GM12878 (cell line): ENCODE measurements around the gene RECQL5. TPM values are rescaled to one million over a fixed set of nuclear protein-coding genes. Genes with fewer than 3 reads are reported as not detected.

ENCODE experiments used
- ATAC-seq: fragments of 200-7000 bp; cut with Tn5 transposase; 3 replicates; pipeline ENCODE4 v1.9.1; 2020; ENCODE audit warnings: mild to moderate bottlenecking, moderate library complexity
- BruUV-seq: library from RNA; stranded (reverse); fragments of 400-500 nt; replicated peaks from 2 replicates; lab custom pipeline; 2021; lab: Mats Ljungman, UMichigan
- CTCF ChIA-PET: fragments of 300-600 bp; sonication (Branson Sonifier 250); formaldehyde crosslinking; extraction: SDS; loops from one replicate; lab custom pipeline; 2021; ENCODE audit warnings: inconsistent platforms; lab: Yijun Ruan, JAX
- POLR2A ChIA-PET: fragments of 350-600 bp; formaldehyde crosslinking; extraction: SDS; loops from one replicate; lab custom pipeline; 2021; ENCODE audit warnings: inconsistent platforms; lab: Charles Lee
- RAD21 ChIA-PET: fragments of 300-600 bp; sonication (Branson Sonifier 250); formaldehyde crosslinking; loops from one replicate; lab custom pipeline; 2023; ENCODE audit warnings: antibody characterized with exemption; ENCODE audit not compliant: unreplicated experiment; lab: Charles Lee
- SMC1A ChIA-PET: fragments of 300-600 bp; sonication (Branson Sonifier 250); formaldehyde crosslinking; loops from one replicate; lab custom pipeline; 2023; ENCODE audit not compliant: unreplicated experiment, uncharacterized antibody; lab: Charles Lee
- DNase-seq: peaks from one replicate; pipeline ENCODE4 v3.0.0-alpha.2; 2011; ENCODE audit warnings: low read depth, low spot score
- FAIRE-seq: peaks from 3 replicates; lab custom pipeline; 2011; peaks lifted over from hg19 to GRCh38; lab: Jason Lieb, UNC
- H2AFZ ChIP-seq: 2 replicates; pipeline ENCODE4 v1.6.0; 2011; ENCODE audit warnings: low read depth, low read length, control low read depth; ENCODE audit not compliant: control insufficient read depth
- H3K27ac ChIP-seq: 2 replicates; pipeline ENCODE4 v1.5.1; 2011; ENCODE audit warnings: control low read depth; ENCODE audit not compliant: control insufficient read depth, insufficient read depth
- H3K27me3 ChIP-seq, 2 experiments: replicated peaks in 1 of 2; 2 replicates each; pipeline versions ENCODE4 v1.6.0 to v1.6.1; 2011; ENCODE audit warnings: low read length in 1 of 2; ENCODE audit not compliant: control insufficient read depth in 2 of 2, insufficient read depth in 2 of 2
- H3K36me3 ChIP-seq, 2 experiments: 2 replicates each; pipeline ENCODE4 v1.5.1; 2011; ENCODE audit warnings: low read length in 1 of 2; ENCODE audit not compliant: control insufficient read depth in 2 of 2, insufficient read depth in 2 of 2
- H3K4me1 ChIP-seq: 2 replicates; pipeline ENCODE4 v1.6.1; 2011; ENCODE audit warnings: mild to moderate bottlenecking, low read length, moderate library complexity, mixed read lengths; ENCODE audit not compliant: control insufficient read depth, insufficient read depth
- H3K4me2 ChIP-seq: 2 replicates; pipeline ENCODE4 v1.6.0; 2011; ENCODE audit warnings: control low read depth; ENCODE audit not compliant: control insufficient read depth, insufficient read depth
- H3K4me3 ChIP-seq: fragments of 200-600 bp; sonication (generic); 2 replicates; pipeline ENCODE4 v1.5.1; 2016
- H3K79me2 ChIP-seq: 2 replicates; pipeline ENCODE4 v1.6.0; 2011; ENCODE audit warnings: low read length; ENCODE audit not compliant: control insufficient read depth, insufficient read depth
- H3K9ac ChIP-seq: 2 replicates; pipeline ENCODE4 v1.8.0; 2011; ENCODE audit warnings: low read length, control low read depth, mixed read lengths; ENCODE audit not compliant: control insufficient read depth, insufficient read depth
- H3K9me3 ChIP-seq: replicated peaks from 3 replicates; pipeline ENCODE4 v1.5.1; 2011; ENCODE audit warnings: mild to moderate bottlenecking, low read length; ENCODE audit not compliant: control insufficient read depth, insufficient read depth
- H4K20me1 ChIP-seq: 2 replicates; pipeline ENCODE4 v1.6.0; 2011; ENCODE audit not compliant: control insufficient read depth, insufficient read depth
- HSF1 ChIP-seq: fragments of 150-350 bp; IDR thresholded peaks from 2 replicates; pipeline ENCODE4 v1.6.1; 2014; ENCODE audit warnings: mild to moderate bottlenecking, low read depth, low read length
- MYC ChIP-seq: IDR thresholded peaks from 2 replicates; pipeline ENCODE4 v1.6.1; 2011; ENCODE audit warnings: mild to moderate bottlenecking, low read length, moderate library complexity, inconsistent platforms; ENCODE audit not compliant: insufficient read depth, insufficient replicate concordance, insufficient read length, severe bottlenecking
- SMAD1 ChIP-seq: fragments of 450-650 bp; IDR thresholded peaks from 2 replicates; pipeline ENCODE4 v1.6.1; 2018; ENCODE audit warnings: mild to moderate bottlenecking, low read depth; ENCODE audit not compliant: partially characterized antibody
- ZBTB11 ChIP-seq: fragments of 450-650 bp; formaldehyde crosslinking; IDR thresholded peaks from 2 replicates; pipeline ENCODE4 v1.5.0; 2022; ENCODE audit warnings: mild to moderate bottlenecking, missing genetic modification characterization
- ZNF207 ChIP-seq: fragments of 450-650 bp; IDR thresholded peaks from 2 replicates; pipeline ENCODE4 v1.6.1; 2014; ENCODE audit warnings: antibody characterized with exemption, mild to moderate bottlenecking, borderline replicate concordance
- ZNF217 ChIP-seq: fragments of 450-650 bp; IDR thresholded peaks from 2 replicates; pipeline ENCODE4 v1.6.1; 2017; ENCODE audit warnings: antibody characterized with exemption, mild to moderate bottlenecking
- WGBS: methylation state at CpG from one replicate; pipeline ENCODE4 v1.1.6; 2016; ENCODE audit warnings: low lambda C conversion rate; ENCODE audit not compliant: insufficient replicate concordance, insufficient coverage; ENCODE audit errors: missing lambda C conversion rate; 5-methylcytosine and 5-hydroxymethylcytosine counted together
- in situ Hi-C: fragments of 300-500 bp; cut with MboI; formaldehyde crosslinking; loops from 9 replicates; pipeline ENCODE4 v1.14.3; 2018; ENCODE audit warnings: mixed read lengths
- intact Hi-C: fragments of 100-400 bp; cut with micrococcal nuclease; formaldehyde crosslinking; loops from one replicate; pipeline ENCODE4 v1.14.2; 2022; ENCODE audit not compliant: unreplicated experiment
- polyA plus RNA-seq, 11 experiments: library from polyadenylated mRNA; depleted of rRNA in 4 of 11; unstranded in 6 of 11; stranded (reverse) in 5 of 11; fragments of >200 nt; fragmentation: Nextera tagmentation in 4 of 11; fragmentation: Illumina TruSeq in 1 of 11; extraction: Ambion mirVana in 4 of 11; extraction: Trizol in 1 of 11; gene quantifications; 1 replicate in 1 of 11; 2 replicates in 10 of 11; pipeline versions ENCODE4 v1.2.1 to v1.2.3, GENCODE V29; 2011 to 2016; ENCODE audit warnings: inconsistent platforms in 2 of 11, missing spikeins in 2 of 11, low read depth in 1 of 11
- total RNA-seq, 4 experiments: library from RNA; depleted of rRNA in 3 of 4; stranded (reverse); fragments of >200 nt in 3 of 4; fragmentation: Illumina TruSeq in 1 of 4; extraction: Trizol in 1 of 4; gene quantifications; 2 replicates each; pipeline versions ENCODE4 v1.2.1 to v1.2.3, GENCODE V29; 2013 to 2021

The RECQL5 gene
- total and polyA plus RNA-seq, 10 of the 15 experiments (the other 5 are each of a cell fraction or from before 2014, with no cell fraction given) = 3.6 to 30.6 (median 20.1) TPM

- no TSS peak for BruUV-seq
- in situ Hi-C loops = no loop called here
- DNase-seq (no peak), FAIRE-seq (no peak), ATAC-seq (no peak)
- H3K9ac ChIP-seq = 0 out of 2 replicates have a peak overlapping the region, but pooled peaks have one; percentile 79
- TF ChIP-seq MYC (no peak), SMAD1 (peak; percentile 25)
- H2AFZ ChIP-seq = no peak overlapping the region
- ChIA-PET SMC1A (interaction anchor here (1.6 to 2.7 kb wide), 2 partner anchors 36 to 331 kb away, joined by 3 to 8 read pairs; partner anchors contain the start of gene SMIM5), RAD21 (no interaction called here), CTCF (interaction anchor here (1.0 to 6.0 kb wide), 7 partner anchors 17 to 85 kb away, joined by 3 to 30 read pairs (median 3); partner anchors contain the start of gene SMIM5), POLR2A (interaction anchor here (0.5 to 1.1 kb wide), 3 partner anchors 143 to 766 kb away, joined by 3 to 4 read pairs (median 3); partner anchors contain the start of gene LLGL2)
- peak overlapping the region; percentile 70 for H3K4me2 ChIP-seq
- H3K4me3 ChIP-seq = peak overlapping the region; percentile 79; the same call in 1 of the 2 replicates
- H3K27me3 ChIP-seq = no peaks in the 10 kb centered on the region
- no peaks in the 10 kb centered on the region for H3K9me3 ChIP-seq
- peaks cover 21% of the 10 kb centered on the region for H3K4me1 ChIP-seq
- peaks cover 2 to 22% of the 10 kb centered on the region in 2 experiments for H3K36me3 ChIP-seq
- intact Hi-C loops = no loop called here
- WGBS = 70% methylated on average over 4 of the region's 4 CpGs
- H4K20me1 ChIP-seq = no peaks in the 10 kb centered on the region
- H3K79me2 ChIP-seq = peaks cover 54% of the 10 kb centered on the region
- H3K27ac ChIP-seq = no peak overlapping the region
These were observed 1.5 kb upstream of the RECQL5 start for GRCh38 chr17:75668489-75668888.

GRCh38 chr17:75667825-75668224 lies 871 bp upstream of the RECQL5 start:
- RAD21 ChIA-PET = no interaction called here
- Histone ChIP-seq H3K27ac (peak overlapping the region; percentile 81), H3K36me3 (peaks cover 0 to 18% of the 10 kb centered on the region in 2 experiments; a peak in 2 of 4 replicates), H3K4me2 (peak overlapping the region; percentile 70), H3K9me3 (no peaks in the 10 kb centered on the region), H3K27me3 (no peaks in the 10 kb centered on the region), H3K79me2 (peaks cover 54% of the 10 kb centered on the region), H2AFZ (no peak overlapping the region), H3K9ac (peak overlapping the region; percentile 79), H3K4me3 (peak overlapping the region; percentile 79), H4K20me1 (no peaks in the 10 kb centered on the region), H3K4me1 (peaks cover 23% of the 10 kb centered on the region)
- BruUV-seq = no TSS peak
- 13% methylated on average over 4 of the region's 4 CpGs for WGBS
- FAIRE-seq (no peak), DNase-seq (no peak), ATAC-seq (no peak)
- POLR2A ChIA-PET = interaction anchor here (0.5 to 1.1 kb wide), 2 partner anchors 143 to 294 kb away, joined by 3 to 4 read pairs; partner anchors contain the start of gene LLGL2
- CTCF ChIA-PET = interaction anchor here (1.0 to 6.0 kb wide), 7 partner anchors 18 to 86 kb away, joined by 3 to 30 read pairs (median 3); partner anchors contain the start of gene SMIM5
- in situ Hi-C loops = no loop called here
- intact Hi-C loops = no loop called here
- SMC1A ChIA-PET = interaction anchor here (0.9 to 2.7 kb wide), 4 partner anchors 35 to 330 kb away, joined by 3 to 8 read pairs (median 4); partner anchors contain the start of gene SMIM5
- TF ChIP-seq ZBTB11 (CRISPR knock-in tag) = no peak
- TF ChIP-seq HSF1 = no peak
- no peak for TF ChIP-seq ZNF207
- TF ChIP-seq ZNF217 = no peak
